Activated naive CD8-positive, alpha-beta T cell treated with anti-CD3 and anti-CD28 coated beads, Interleukin-2, amount 50 U/mL, for 16 hours (primary cell): ENCODE measurements around the gene STAB2.
"Not testable (repeated sequence)": the region's sequence is repeated elsewhere in the genome, so short reads cannot be mapped to it uniquely, and the experiment has no call there.

Source experiments
- DNase-seq: peaks from one replicate; pipeline ENCODE4 v3.0.0-alpha.2; 2020; ENCODE audit warnings: low read depth, low spot score

Gene STAB2

GRCh38 chr12:103808239-103808880 is 221.3 kb downstream of the STAB2 start:
- no peak for DNase-seq

GRCh38 chr12:103809154-103809553 is 222.1 kb downstream of the STAB2 start:
- no peak for DNase-seq

GRCh38 chr12:103809639-103810038 is 222.6 kb downstream of the STAB2 start:
- not testable (repeated sequence) for DNase-seq

- no peak for DNase-seq
Observed at GRCh38 chr12:103810111-103810510, 223.0 kb downstream of the STAB2 start.

GRCh38 chr12:103811791-103812190 is 224.7 kb downstream of the STAB2 start:
- no peak for DNase-seq

GRCh38 chr12:103812789-103813188 is 225.7 kb downstream of the STAB2 start:
- DNase-seq: no peak

GRCh38 chr12:103813426-103813825 is 226.4 kb downstream of the STAB2 start:
- no peak for DNase-seq

- DNase-seq: no peak
Observed at GRCh38 chr12:103813949-103814348, 226.9 kb downstream of the STAB2 start.

GRCh38 chr12:103814436-103814835 is 227.4 kb downstream of the STAB2 start:
- no peak for DNase-seq
